Muscle of leg (tissue), 16 donors: Measurements from ENCODE around the gene DICER1. TPM values are rescaled to one million over a fixed set of nuclear protein-coding genes. Genes with fewer than 3 reads are reported as not detected.
A peak's percentile ranks its signal among the peaks of the same experiment; 100 is the strongest.
"Not testable (repeated sequence)": the region's sequence is repeated elsewhere in the genome, so short reads cannot be mapped to it uniquely, and the experiment has no call there.

Experiments
- DNase-seq: peaks from one replicate; pipeline ENCODE4 v3.0.0; 2013
- H3K27ac ChIP-seq: one replicate; pipeline ENCODE4 v1.5.1; 2013; ENCODE audit warnings: mild to moderate bottlenecking, low read length, control low read depth
- H3K27me3 ChIP-seq: one replicate; pipeline ENCODE4 v1.6.1; 2013; ENCODE audit warnings: low read length; ENCODE audit not compliant: control insufficient read depth, insufficient read depth
- H3K36me3 ChIP-seq: one replicate; pipeline ENCODE4 v1.6.1; 2013; ENCODE audit warnings: low read length; ENCODE audit not compliant: control insufficient read depth, insufficient read depth
- H3K4me1 ChIP-seq: one replicate; pipeline ENCODE4 v1.6.1; 2013; ENCODE audit warnings: low read length; ENCODE audit not compliant: control insufficient read depth, insufficient read depth
- H3K4me3 ChIP-seq: one replicate; pipeline ENCODE4 v1.5.1; 2013; ENCODE audit warnings: low read length, control low read depth
- H3K9me3 ChIP-seq: replicated peaks from 2 replicates; pipeline ENCODE4 v1.6.1; 2013; ENCODE audit warnings: low read depth, low read length; ENCODE audit not compliant: control insufficient read depth
- WGBS: methylation state at CpG from one replicate; pipeline ENCODE4 v1.1.5; 2013; ENCODE audit warnings: missing lambda C conversion rate; ENCODE audit not compliant: insufficient coverage; 5-methylcytosine and 5-hydroxymethylcytosine counted together
- long read RNA-seq, 11 donors: transcript quantifications; one replicate each; lab custom pipeline, GENCODE V29; 2026
- polyA plus RNA-seq, 8 donors: library from polyadenylated mRNA; unstranded; fragments of 120-200 nt; gene quantifications; one replicate each; pipeline versions ENCODE4 v1.2.1 to v1.2.3, GENCODE V29; 2013; ENCODE audit warnings: inconsistent platforms in 1 of 8, low replicate concordance in 1 of 8; ENCODE audit not compliant: insufficient read length in 8 of 8, insufficient read depth in 1 of 8
- total RNA-seq: library from RNA; stranded (reverse); fragments of 120-200 nt; gene quantifications from one replicate; pipeline ENCODE4 v1.2.4, GENCODE V29; 2013

DICER1 gene, protein sequence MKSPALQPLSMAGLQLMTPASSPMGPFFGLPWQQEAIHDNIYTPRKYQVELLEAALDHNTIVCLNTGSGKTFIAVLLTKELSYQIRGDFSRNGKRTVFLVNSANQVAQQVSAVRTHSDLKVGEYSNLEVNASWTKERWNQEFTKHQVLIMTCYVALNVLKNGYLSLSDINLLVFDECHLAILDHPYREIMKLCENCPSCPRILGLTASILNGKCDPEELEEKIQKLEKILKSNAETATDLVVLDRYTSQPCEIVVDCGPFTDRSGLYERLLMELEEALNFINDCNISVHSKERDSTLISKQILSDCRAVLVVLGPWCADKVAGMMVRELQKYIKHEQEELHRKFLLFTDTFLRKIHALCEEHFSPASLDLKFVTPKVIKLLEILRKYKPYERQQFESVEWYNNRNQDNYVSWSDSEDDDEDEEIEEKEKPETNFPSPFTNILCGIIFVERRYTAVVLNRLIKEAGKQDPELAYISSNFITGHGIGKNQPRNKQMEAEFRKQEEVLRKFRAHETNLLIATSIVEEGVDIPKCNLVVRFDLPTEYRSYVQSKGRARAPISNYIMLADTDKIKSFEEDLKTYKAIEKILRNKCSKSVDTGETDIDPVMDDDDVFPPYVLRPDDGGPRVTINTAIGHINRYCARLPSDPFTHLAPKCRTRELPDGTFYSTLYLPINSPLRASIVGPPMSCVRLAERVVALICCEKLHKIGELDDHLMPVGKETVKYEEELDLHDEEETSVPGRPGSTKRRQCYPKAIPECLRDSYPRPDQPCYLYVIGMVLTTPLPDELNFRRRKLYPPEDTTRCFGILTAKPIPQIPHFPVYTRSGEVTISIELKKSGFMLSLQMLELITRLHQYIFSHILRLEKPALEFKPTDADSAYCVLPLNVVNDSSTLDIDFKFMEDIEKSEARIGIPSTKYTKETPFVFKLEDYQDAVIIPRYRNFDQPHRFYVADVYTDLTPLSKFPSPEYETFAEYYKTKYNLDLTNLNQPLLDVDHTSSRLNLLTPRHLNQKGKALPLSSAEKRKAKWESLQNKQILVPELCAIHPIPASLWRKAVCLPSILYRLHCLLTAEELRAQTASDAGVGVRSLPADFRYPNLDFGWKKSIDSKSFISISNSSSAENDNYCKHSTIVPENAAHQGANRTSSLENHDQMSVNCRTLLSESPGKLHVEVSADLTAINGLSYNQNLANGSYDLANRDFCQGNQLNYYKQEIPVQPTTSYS (N-terminal part only)
- 48.9 TPM for total RNA-seq
- polyA plus RNA-seq: 10 to 100 TPM; 24.6 to 46.4 (median 40.5) TPM
- long read RNA-seq, donor 1, partial matches to known transcripts: 0 of 1 reads
- long read RNA-seq, donor 1, other reads (novel, unspliced or antisense): 0 of 1 reads
- long read RNA-seq, donor 2: 0 reads
- long read RNA-seq, donor 3, partial matches to known transcripts: 10 of 10 reads
- long read RNA-seq, donor 3, other reads (novel, unspliced or antisense): 0 of 10 reads
- long read RNA-seq, donor 4: 0 reads
- long read RNA-seq, donor 5, partial matches to known transcripts: 11 of 11 reads
- long read RNA-seq, donor 5, other reads (novel, unspliced or antisense): 0 of 11 reads
- long read RNA-seq, donor 6, partial matches to known transcripts: 11 of 11 reads
- long read RNA-seq, donor 6, other reads (novel, unspliced or antisense): 0 of 11 reads
- long read RNA-seq, donor 7, partial matches to known transcripts: 8 of 9 reads
- long read RNA-seq, donor 7, other reads (novel, unspliced or antisense): 0 of 9 reads
- long read RNA-seq, donor 8: 0 reads
- long read RNA-seq, donor 9: 0 reads
- long read RNA-seq, donor 10, full-length matches to known transcripts: 4 of 4 reads
- long read RNA-seq, donor 10, partial matches to known transcripts: 0 of 4 reads
- long read RNA-seq, donor 10, other reads (novel, unspliced or antisense): 0 of 4 reads
- long read RNA-seq, donor 11, partial matches to known transcripts: 7 of 8 reads
- long read RNA-seq, donor 11, other reads (novel, unspliced or antisense): 0 of 8 reads

DNA sequence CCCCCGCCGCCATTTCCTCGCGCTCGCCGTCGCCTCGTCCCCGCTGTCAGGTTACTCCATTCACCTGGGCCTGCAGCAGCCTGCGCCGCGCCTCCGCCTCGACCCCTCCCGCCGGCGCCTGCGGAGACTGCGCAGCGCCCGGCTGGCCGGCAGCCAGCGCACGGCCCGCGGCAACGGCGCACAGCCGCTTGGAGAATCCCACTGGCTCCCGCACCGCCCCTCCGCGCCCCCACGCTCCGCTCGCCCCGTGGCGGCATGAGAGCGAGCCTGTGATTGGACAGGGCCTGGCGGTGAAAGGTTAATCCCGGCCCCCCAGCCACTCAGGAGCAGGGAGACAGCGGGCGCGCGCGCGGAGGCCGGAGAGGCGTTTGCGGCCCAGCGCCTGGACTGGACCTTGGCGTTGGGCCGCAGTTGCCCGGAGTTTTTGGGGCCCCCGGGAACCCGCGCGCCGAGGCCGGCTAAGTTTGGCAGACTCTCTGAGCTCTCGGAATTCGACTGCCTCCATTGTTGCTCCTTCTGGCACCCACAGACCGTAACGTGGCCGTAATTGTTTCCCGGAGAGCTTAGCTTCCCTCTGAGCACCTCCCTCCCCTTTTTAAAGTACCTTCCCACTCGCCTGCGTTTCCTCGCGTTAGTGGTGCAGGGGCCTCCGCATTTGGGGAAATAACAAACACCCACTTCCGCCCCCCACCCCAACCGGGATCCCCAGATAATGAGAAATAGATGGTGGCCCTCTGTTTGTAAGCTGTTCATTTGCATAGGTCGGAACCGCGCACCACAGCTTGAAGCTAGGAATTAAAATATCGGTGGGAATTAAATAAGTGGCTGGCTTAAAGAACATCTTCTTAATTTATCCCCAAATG lies at the start of gene DICER1:
Gene DICER1 (minus strand): TSS at position 203 of the 863 bp plus-strand sequence. CDS start 24,071 bp downstream, outside the sequence.
- H3K36me3 ChIP-seq: no peaks in the 10 kb centered on the region
- WGBS: under 1% methylated on average over 66 of the region's 77 CpGs
- H3K4me1 ChIP-seq: peaks cover 7% of the 10 kb centered on the region
- DNase-seq: peak; percentile 98
- H3K27ac ChIP-seq: peak within 1 kb of the TSS; percentile 95
- no peaks in the 10 kb centered on the region for H3K27me3 ChIP-seq
- peak within 1 kb of the TSS; percentile 77 for H3K4me3 ChIP-seq
- no peaks in the 10 kb centered on the region for H3K9me3 ChIP-seq

DNA sequence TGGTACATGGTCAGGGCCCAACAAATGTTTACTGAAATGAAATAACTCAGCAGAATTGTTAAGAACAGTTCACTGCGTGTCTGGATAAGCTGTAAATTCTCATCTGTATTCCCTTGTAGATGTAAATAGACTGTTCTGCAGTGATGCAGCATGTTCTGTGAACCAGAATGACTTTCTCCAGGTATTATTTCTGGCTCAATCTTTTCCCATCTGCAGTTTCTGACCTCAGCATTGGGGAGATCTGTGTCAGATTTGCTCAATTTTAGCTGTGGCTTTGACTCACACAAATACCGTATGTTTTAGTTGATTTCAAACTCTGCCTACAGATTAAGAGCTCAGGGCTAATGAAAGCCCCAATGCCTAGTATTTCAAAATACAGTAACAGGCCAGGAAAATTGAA lies 49.2 kb upstream of the DICER1 start:
- H3K9me3 ChIP-seq: no peaks in the 10 kb centered on the region
- H3K4me1 ChIP-seq: no peaks in the 10 kb centered on the region
- 86% methylated on average over 1 of the region's 2 CpGs for WGBS
- DNase-seq: no peak
- H3K27ac ChIP-seq: no peak overlapping the region
- peaks cover 5% of the 10 kb centered on the region for H3K36me3 ChIP-seq
- no peaks in the 10 kb centered on the region for H3K27me3 ChIP-seq
- H3K4me3 ChIP-seq: no peak overlapping the region

DNA sequence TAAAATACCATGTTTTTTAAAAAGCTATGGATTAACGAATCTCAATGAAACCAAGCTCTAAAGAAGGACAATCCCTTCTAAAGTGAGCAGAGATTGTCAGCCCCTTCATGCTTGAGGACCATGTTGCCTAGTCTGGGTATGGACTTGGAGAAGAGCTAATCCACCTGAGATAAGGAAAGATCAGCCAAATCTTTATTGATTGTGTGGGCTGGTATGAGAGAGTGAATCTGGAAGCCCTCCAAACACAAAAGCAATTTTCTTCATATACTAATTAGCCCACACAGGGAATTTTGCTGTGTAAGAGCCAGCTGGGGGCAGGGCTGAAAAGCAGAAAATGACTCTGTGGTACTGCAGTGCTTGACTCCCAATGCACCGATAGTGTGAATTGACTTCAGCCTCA lies 47.4 kb upstream of the DICER1 start:
- no peak for DNase-seq
- WGBS: no CpG with 5 or more reads among the region's 2 CpGs
- Histone ChIP-seq H3K4me1 (peaks cover 3% of the 10 kb centered on the region), H3K9me3 (no peaks in the 10 kb centered on the region), H3K27ac (no peak overlapping the region), H3K27me3 (no peaks in the 10 kb centered on the region), H3K36me3 (peaks cover 9% of the 10 kb centered on the region), H3K4me3 (no peak overlapping the region)

DNA sequence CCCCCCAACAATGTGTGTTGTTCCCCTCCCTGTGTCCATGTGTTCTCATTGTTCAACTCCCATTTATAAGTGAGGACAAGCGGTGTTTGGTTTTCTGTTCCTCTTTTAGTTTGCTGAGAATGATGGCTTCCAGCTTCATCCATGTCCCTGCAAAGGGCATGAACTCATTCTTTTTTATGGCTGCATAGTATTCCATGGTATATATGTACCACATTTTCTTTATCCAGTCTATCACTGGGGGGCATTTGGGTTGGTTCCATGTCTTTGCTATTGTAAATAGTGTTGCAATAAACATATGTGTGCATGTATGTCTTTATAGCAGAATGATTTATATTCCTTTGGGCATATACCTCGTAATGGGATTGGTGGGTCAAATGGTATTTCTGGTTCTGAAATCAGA lies 44.4 kb upstream of the DICER1 start:
- no CpG with 5 or more reads among the region's 2 CpGs for WGBS
- H3K4me1 ChIP-seq, H3K9me3 ChIP-seq, H3K27ac ChIP-seq, DNase-seq, H3K36me3 ChIP-seq, H3K27me3 ChIP-seq, H3K4me3 ChIP-seq: not testable (repeated sequence)

- Histone ChIP-seq H3K9me3 (no peaks in the 10 kb centered on the region), H3K4me3 (no peak overlapping the region), H3K36me3 (peaks cover 10% of the 10 kb centered on the region), H3K27me3 (no peaks in the 10 kb centered on the region), H3K4me1 (peaks cover 3% of the 10 kb centered on the region), H3K27ac (no peak overlapping the region)
- WGBS: 68% methylated on average over 4 of the region's 7 CpGs
- DNase-seq: no peak
Observed at GRCh38 chr14:95200404-95200803, 43.1 kb upstream of the DICER1 start.

DNA sequence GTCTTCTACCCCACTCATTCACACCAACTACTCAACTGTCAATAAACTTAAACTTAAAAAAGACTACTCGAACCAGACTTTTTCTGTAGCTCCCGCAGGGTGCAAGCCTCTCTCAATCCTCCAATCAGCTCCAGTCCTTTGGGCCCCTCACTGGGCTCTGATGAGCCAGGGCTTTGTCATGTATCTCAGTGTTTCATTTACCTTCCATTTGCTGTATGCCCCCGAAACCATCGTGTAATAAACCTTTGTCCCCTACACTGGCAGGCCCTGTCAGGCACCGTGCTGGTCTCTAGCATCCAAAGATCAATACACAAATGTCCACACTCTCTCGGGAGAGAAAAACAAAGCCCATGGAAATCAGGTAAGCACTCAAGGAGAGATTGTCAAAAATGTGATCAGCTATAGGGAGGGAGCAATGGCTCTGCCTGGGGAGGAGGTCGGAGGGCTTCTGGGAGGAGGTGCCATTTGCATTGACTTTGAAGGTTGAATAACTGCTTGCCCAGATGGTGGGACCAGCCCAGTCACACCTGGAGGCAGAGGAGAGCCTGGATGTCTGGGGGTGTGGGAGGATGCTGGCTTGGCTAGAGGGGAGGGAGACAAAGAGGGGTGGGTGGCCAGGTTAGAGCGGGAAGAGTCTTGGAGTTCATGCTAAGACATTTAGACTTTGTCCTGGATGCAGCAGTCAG lies 42.1 kb upstream of the DICER1 start:
- Histone ChIP-seq H3K36me3 (peaks cover 10% of the 10 kb centered on the region), H3K9me3 (no peaks in the 10 kb centered on the region), H3K27me3 (no peaks in the 10 kb centered on the region), H3K4me1 (peaks cover 3% of the 10 kb centered on the region), H3K27ac (no peak overlapping the region), H3K4me3 (no peak overlapping the region)
- no peak for DNase-seq
- 67% methylated on average over 6 of the region's 8 CpGs for WGBS

- Histone ChIP-seq H3K27ac (no peak overlapping the region), H3K36me3 (peaks cover 4% of the 10 kb centered on the region), H3K4me1 (peaks cover 3% of the 10 kb centered on the region), H3K9me3 (no peaks in the 10 kb centered on the region), H3K4me3 (no peak overlapping the region), H3K27me3 (no peaks in the 10 kb centered on the region)
- 94% methylated on average over 5 of the region's 9 CpGs for WGBS
- DNase-seq: no peak
Observed at GRCh38 chr14:95198320-95198719, 41.0 kb upstream of the DICER1 start.

DNA sequence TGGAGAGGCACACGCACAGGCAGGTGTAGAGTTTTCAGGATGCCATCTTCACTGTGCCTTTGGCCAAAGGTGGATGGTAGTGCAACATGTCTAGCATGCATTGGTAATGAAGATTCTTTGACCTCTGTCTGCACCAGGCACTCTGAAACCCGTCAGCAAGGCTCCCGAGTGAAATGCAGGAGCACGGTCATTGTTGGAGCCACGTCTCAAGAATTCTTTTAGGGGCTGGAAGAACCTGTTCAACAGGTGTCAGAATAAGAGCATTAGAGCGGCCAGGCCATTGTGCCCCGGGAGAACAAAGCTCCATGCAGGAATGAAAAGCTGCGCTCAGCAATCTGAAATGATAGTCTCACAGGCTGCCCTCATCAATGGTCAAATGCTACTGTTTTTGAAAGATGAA lies 40.2 kb upstream of the DICER1 start:
- H3K9me3 ChIP-seq: no peaks in the 10 kb centered on the region
- DNase-seq: no peak
- peaks cover 4% of the 10 kb centered on the region for H3K36me3 ChIP-seq
- peaks cover 3% of the 10 kb centered on the region for H3K4me1 ChIP-seq
- H3K4me3 ChIP-seq: no peak overlapping the region
- no peaks in the 10 kb centered on the region for H3K27me3 ChIP-seq
- no peak overlapping the region for H3K27ac ChIP-seq
- 73% methylated on average over 8 of the region's 8 CpGs for WGBS
